GM12891 (cell line): Measurements from ENCODE around the gene SRPK3.

Experiments used
- PAX5 ChIP-seq: IDR thresholded peaks from 2 replicates; pipeline ENCODE4 v1.6.1; 2011; ENCODE audit warnings: low read length, moderate library complexity, mild to moderate bottlenecking; ENCODE audit not compliant: insufficient read depth, severe bottlenecking
- POLR2A ChIP-seq: IDR thresholded peaks from 2 replicates; pipeline ENCODE4 v1.6.1; 2011; ENCODE audit warnings: low read depth, low read length, control low read depth
- POLR2AphosphoS5 ChIP-seq: IDR thresholded peaks from 2 replicates; pipeline ENCODE4 v1.6.1; 2011; ENCODE audit warnings: low read depth, low read length, control low read depth
- TAF1 ChIP-seq: IDR thresholded peaks from 2 replicates; pipeline ENCODE4 v1.6.1; 2011; ENCODE audit warnings: low read depth, low read length, control low read depth

- TF ChIP-seq POLR2AphosphoS5 (no peak), TAF1 (no peak), POLR2A (no peak), PAX5 (no peak)
These were observed 18.1 kb upstream of the SRPK3 start for GRCh38 chrX:153762626-153763173.
